Urothelium cell line (cell line): ENCODE data around the gene EPHB1.

ENCODE experiments used
- DNase-seq: peaks from one replicate; pipeline ENCODE4 v3.0.0; 2011; ENCODE audit warnings: low spot score, mixed read lengths
- FAIRE-seq: peaks from 2 replicates; lab custom pipeline; 2011; peaks lifted over from hg19 to GRCh38; lab: Jason Lieb, UNC

Gene EPHB1

GRCh38 chr3:135181408-135181807 is 386.3 kb downstream of the EPHB1 start:
- DNase-seq: no peak
- no peak for FAIRE-seq

GRCh38 chr3:135182364-135182998 is 387.4 kb downstream of the EPHB1 start:
- no peak for DNase-seq
- FAIRE-seq: no peak

DNA sequence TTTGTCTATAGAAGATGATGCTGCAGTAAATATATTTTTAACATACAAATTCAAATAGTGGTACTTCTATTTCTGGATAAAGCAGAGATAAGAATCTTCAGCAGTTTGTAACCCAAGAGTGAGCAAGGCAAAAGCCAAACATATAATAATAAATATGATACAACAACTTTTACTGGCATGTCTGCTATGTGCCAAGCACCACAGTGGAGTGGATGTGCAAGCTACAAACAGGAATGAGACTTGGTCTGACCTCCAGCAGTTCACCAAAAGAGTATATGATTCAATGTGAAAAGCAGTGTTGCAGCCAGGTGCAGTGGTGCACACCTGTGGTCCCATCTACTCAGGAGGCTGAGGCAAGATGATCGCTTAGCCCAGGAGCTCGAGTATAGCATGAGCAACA is 395.6 kb downstream of the EPHB1 start:
- DNase-seq (no peak), FAIRE-seq (no peak)

DNA sequence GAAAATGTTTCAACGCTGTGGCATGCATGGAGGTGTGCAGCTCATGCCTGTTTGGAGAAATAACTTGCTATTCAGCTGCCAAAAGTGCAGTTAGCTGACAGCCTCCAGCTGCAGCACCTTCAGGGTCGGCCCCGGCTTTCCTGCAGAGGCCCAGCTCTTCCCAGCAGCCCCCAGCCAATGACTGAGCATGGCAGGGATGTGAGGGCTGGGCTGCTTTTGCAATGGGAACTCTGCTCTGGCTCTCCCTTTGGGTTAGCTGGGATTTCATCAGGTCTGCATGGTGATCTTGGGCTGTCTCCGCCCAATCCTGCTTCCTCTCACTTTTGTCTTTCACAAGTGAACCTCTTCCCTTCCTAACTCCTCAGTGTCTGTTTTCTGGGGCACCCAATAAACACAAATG is 396.6 kb downstream of the EPHB1 start:
- FAIRE-seq (no peak), DNase-seq (no peak)

DNA sequence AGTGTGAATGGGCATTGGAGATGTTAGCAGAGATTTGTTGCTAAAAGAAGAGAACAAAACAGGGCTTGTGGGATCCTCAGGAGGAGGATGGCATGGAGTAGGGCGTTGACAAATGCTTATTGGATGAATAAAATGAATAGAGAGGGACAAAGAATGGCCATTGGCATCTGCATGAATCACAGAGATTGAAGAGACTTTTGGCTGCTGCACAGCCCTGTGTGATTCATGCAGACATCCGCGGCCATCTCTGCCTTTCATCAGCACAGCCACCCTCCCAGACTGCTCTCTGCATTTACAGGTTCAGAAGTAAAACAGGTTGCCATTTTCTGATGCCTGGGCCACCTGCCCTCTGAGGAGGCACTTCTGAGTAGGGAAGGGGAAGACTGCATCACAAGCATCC is 397.9 kb downstream of the EPHB1 start:
- no peak for FAIRE-seq
- DNase-seq: no peak

- no peak for DNase-seq
- FAIRE-seq: no peak
These were observed 402.2 kb downstream of the EPHB1 start for GRCh38 chr3:135197246-135197645.

GRCh38 chr3:135197856-135198255 is 402.8 kb downstream of the EPHB1 start:
- DNase-seq: no peak
- FAIRE-seq: no peak

DNA sequence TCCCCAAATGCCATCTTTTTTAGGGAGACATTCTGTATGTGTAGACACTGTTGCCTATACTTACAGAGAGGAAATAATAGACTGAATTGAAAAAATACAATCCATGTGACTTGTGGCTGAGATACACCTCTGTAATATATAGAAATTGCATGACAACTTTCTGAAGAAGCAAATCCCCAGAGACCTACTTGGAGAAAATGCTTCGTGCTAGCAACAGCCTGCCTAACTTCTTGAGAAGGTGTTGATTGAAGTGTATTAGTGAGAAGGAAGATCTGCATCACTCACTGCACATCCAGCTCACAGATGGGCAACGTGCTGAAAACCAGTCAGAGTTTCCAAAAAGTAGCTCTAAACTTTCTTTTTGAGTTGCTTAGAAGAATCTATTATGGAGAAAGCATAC is 404.1 kb downstream of the EPHB1 start:
- DNase-seq (no peak), FAIRE-seq (no peak)

GRCh38 chr3:135203026-135203425 is 408.0 kb downstream of the EPHB1 start:
- FAIRE-seq: no peak
- DNase-seq: no peak

GRCh38 chr3:135213213-135213612 is 418.2 kb downstream of the EPHB1 start:
- FAIRE-seq: no peak

DNA sequence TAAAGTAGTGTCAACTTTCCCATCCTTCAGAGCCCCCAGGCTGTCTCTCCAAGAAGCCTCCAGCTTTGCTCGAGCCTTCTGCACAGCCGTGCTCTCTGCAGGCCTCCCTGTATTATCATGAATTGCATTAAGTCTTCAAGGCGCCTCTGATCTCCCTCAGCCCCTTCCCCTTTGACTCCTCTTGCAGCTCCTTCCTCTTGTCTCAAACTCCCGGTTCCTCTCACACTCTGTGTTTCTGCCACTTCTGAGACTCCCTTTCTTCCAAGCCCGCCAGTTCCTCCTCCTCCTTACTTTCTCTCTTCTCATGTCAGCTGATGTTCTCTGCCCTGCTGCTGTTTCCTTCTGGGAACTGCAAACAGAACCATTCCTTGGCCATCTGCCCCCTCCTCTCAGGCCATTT is 418.8 kb downstream of the EPHB1 start:
- no peak for DNase-seq
- FAIRE-seq: no peak

More at GRCh38 chr3:135213213-135213612, 418.2 kb downstream of the EPHB1 start:
- DNase-seq: no peak

- FAIRE-seq (no peak), DNase-seq (no peak)
These were observed 419.3 kb downstream of the EPHB1 start for GRCh38 chr3:135214400-135214799.

DNA sequence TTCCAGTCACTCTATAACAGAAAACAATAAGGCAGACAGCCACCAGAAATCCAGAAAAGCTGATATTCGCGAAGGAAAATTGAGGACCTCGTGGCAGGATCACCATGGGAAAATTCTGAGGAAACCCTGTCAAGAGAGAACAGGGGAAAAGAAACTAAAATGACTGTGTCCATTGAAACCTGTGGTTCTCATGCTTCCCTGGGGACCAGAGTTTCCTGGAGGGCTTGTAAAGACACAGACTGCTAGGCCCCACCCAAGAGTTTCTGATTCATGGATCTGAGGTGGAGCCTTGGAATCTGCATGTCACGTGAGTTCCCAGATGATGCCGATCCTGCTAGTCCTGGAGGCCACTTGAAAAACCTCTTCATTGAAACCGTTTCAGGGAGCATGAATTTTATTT is 420.5 kb downstream of the EPHB1 start:
- FAIRE-seq (no peak), DNase-seq (no peak)

GRCh38 chr3:135216659-135217058 is 421.6 kb downstream of the EPHB1 start:
- no peak for FAIRE-seq
- no peak for DNase-seq

GRCh38 chr3:135217730-135218129 is 422.7 kb downstream of the EPHB1 start:
- no peak for DNase-seq
- FAIRE-seq: no peak

- no peak for DNase-seq
These were observed 423.2 kb downstream of the EPHB1 start for GRCh38 chr3:135218304-135218703.

DNA sequence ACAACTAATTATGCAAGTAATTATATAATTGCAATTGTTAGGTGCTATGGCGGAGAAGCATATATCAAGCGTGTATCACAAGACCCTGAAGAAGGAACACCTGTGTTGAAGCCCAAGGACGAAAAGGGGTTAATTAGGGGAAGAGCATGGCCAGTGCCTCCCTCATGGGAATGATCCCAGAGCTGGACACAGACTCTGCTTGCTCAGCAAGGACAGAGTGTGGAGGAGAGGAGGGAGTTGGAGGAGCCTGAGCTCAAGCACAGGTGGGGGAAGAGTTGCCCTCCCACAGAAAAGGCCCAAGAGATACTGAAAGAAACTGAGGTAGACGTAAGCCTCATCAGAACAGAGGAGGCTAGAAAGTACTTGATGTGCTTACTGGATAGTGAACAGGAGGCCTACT is 423.7 kb downstream of the EPHB1 start:
- no peak for FAIRE-seq
- no peak for DNase-seq

More at GRCh38 chr3:135218304-135218703, 423.2 kb downstream of the EPHB1 start:
- no peak for FAIRE-seq

DNA sequence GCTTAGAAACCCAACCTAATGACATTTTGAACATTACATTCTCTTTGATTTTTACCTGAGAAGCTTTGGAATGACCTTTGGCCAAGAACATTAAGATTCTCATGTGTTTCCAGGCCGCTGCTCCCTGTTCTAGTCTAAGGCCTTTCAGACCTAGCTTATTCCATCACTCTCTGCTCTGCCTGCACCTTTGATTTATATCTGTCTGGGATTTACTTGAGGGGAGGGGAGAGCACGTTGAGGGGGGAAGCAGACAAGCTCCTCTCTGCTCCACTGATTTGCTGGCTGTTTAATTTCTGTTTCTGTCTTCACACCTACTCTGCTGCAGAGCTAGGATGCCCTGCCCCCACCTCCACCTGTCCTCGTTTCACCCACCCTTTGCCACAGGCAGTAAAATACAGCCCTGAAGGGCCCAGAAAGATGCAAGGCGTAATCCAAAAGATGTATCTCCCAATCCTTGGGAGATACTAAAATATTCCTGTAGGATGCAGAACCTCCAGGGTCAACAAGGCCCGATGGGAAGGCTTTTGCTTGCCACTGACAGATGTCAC is 429.8 kb downstream of the EPHB1 start:
- FAIRE-seq (no peak), DNase-seq (no peak)

DNA sequence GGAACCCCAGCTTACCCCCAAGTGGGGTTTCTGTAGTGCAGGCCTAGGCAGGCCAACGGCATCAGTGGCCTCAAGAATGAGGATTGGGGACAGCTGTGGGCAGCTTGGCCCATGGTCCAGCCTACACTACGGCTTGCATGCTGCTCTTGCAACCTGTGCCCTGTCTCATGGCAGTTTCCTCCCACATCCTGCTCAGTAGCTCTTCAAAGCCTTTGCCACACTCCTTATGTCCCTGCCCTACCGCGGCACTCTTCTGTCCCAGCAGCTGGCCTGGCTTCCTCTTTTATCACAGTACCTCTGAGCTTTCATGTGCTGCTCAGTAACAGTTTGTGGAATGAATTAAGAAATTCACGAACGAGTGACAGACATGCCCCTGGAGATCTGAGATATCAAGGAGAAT is 431.0 kb downstream of the EPHB1 start:
- DNase-seq (no peak), FAIRE-seq (no peak)

DNA sequence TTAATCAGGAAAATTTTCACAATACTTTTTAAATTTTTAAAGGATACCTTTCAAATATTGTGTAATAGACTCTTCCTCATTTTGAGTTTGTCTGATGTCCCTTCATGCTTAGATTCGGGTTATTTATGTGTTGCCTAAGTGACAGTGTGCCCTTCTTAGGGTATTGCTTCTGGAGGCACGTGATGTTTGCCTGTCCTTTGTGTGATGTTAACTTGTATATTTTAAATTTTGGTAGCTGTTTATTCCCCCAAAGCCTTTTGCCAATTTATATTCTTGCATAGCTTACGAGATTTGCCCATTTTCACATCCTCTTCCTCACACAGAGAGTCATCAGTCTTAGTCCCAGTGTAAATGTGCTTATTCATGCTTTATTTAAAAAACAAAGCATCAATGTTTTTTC is 433.1 kb downstream of the EPHB1 start:
- no peak for FAIRE-seq
- DNase-seq: no peak

- DNase-seq (no peak), FAIRE-seq (no peak)
These were observed 434.0 kb downstream of the EPHB1 start for GRCh38 chr3:135229018-135229495.

- FAIRE-seq (no peak), DNase-seq (no peak)
These were observed 436.7 kb downstream of the EPHB1 start for GRCh38 chr3:135231737-135232136.

DNA sequence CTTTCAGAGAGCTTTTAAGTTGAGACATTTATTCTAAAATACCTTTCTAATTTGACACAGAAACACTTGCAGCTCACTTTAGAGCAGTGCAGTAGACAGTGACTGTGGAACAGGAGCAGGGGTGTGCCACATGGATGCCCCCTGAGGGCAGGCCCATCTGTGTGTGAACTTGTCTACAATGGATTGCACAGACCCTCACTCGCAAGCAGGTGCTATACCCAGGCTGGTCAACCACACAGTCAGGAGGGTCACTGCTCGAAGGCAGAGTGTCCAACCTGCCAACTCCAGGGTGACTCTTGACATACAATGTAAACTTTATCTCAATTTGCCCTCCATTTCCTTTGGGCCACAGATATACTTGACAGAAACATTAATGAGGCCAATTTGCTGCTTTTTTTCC is 437.2 kb downstream of the EPHB1 start:
- DNase-seq (no peak), FAIRE-seq (peak; percentile 44)
